HepG2 (cell line): Measurements from ENCODE around the gene MIR17HG. TPM values are rescaled to one million over a fixed set of nuclear protein-coding genes. Genes with fewer than 3 reads are reported as not detected.

Experiments
- CSRNP1 ChIP-seq: sonication (generic); formaldehyde crosslinking; IDR thresholded peaks from 2 replicates; pipeline ENCODE4 v1.8.1; 2023; ENCODE audit warnings: mild to moderate bottlenecking, missing genetic modification reagents
- DMTF1 ChIP-seq: sonication (generic); formaldehyde crosslinking; IDR thresholded peaks from 2 replicates; pipeline ENCODE4 v1.4.0; 2020; ENCODE audit warnings: mild to moderate bottlenecking, missing genetic modification reagents
- FOXK1 ChIP-seq: sonication (generic); formaldehyde crosslinking; IDR thresholded peaks from 2 replicates; pipeline ENCODE4 v1.4.0; 2020; ENCODE audit warnings: low read depth, missing genetic modification reagents, borderline replicate concordance
- GABPB1 ChIP-seq: IDR thresholded peaks from 2 replicates; pipeline ENCODE4 v1.6.1; 2016; ENCODE audit warnings: mild to moderate bottlenecking, missing genetic modification reagents, moderate library complexity, missing compliant biosample characterization
- MIER3 ChIP-seq: IDR thresholded peaks from 2 replicates; pipeline ENCODE4 v1.6.1; 2016; ENCODE audit warnings: missing compliant biosample characterization, borderline replicate concordance
- MTF1 ChIP-seq: sonication (generic); formaldehyde crosslinking; IDR thresholded peaks from 2 replicates; pipeline ENCODE4 v1.5.0; 2020; ENCODE audit warnings: missing genetic modification reagents
- PHF20 ChIP-seq: sonication (generic); formaldehyde crosslinking; IDR thresholded peaks from 2 replicates; pipeline ENCODE4 v1.5.0; 2020; ENCODE audit warnings: mild to moderate bottlenecking, missing genetic modification reagents
- PRDM10 ChIP-seq: sonication (generic); formaldehyde crosslinking; IDR thresholded peaks from 2 replicates; pipeline ENCODE4 v1.4.0; 2020; ENCODE audit warnings: low read depth, missing genetic modification reagents
- SIN3A ChIP-seq: IDR thresholded peaks from 2 replicates; pipeline ENCODE4 v1.6.1; 2011; ENCODE audit warnings: low read depth, mild to moderate bottlenecking, control low read depth, low read length, borderline replicate concordance
- SRSF4 ChIP-seq: fragments of 200-400 bp; formaldehyde crosslinking; IDR thresholded peaks from one replicate; pipeline ENCODE4 v1.6.1; 2018; ENCODE audit warnings: mild to moderate bottlenecking, low read depth, low read length, moderate library complexity; ENCODE audit not compliant: poor library complexity, severe bottlenecking
- ZMYM4 ChIP-seq: sonication (generic); formaldehyde crosslinking; IDR thresholded peaks from 2 replicates; pipeline ENCODE4 v1.8.1; 2023; ENCODE audit warnings: mild to moderate bottlenecking, missing genetic modification reagents
- ZNF20 ChIP-seq: sonication (generic); formaldehyde crosslinking; IDR thresholded peaks from 2 replicates; pipeline ENCODE4 v1.4.0; 2020; ENCODE audit warnings: mild to moderate bottlenecking, moderate library complexity, missing genetic modification reagents
- ZNF350 ChIP-seq: sonication (generic); formaldehyde crosslinking; IDR thresholded peaks from 2 replicates; pipeline ENCODE4 v1.4.0; 2020; ENCODE audit warnings: mild to moderate bottlenecking, low read depth, missing genetic modification reagents, borderline replicate concordance
- ZNF430 ChIP-seq: sonication (generic); formaldehyde crosslinking; IDR thresholded peaks from 2 replicates; pipeline ENCODE4 v1.9.0; 2021; ENCODE audit warnings: mild to moderate bottlenecking, missing genetic modification reagents
- ZNF547 ChIP-seq: sonication (generic); formaldehyde crosslinking; IDR thresholded peaks from 2 replicates; pipeline ENCODE4 v1.5.1; 2020; ENCODE audit warnings: mild to moderate bottlenecking, missing genetic modification reagents
- ZNF704 ChIP-seq: sonication (generic); formaldehyde crosslinking; IDR thresholded peaks from 2 replicates; pipeline ENCODE4 v1.8.1; 2023; ENCODE audit warnings: mild to moderate bottlenecking, inconsistent platforms, moderate library complexity, missing genetic modification reagents, borderline replicate concordance
- ZNF790 ChIP-seq: sonication (generic); formaldehyde crosslinking; IDR thresholded peaks from 2 replicates; pipeline ENCODE4 v1.8.0; 2022; ENCODE audit warnings: missing genetic modification reagents, mild to moderate bottlenecking, borderline replicate concordance
- ZSCAN21 ChIP-seq: sonication (generic); formaldehyde crosslinking; IDR thresholded peaks from 2 replicates; pipeline ENCODE4 v1.8.0; 2022; ENCODE audit warnings: mild to moderate bottlenecking, missing genetic modification reagents, moderate library complexity, borderline replicate concordance
- ZSCAN30 ChIP-seq: sonication (generic); formaldehyde crosslinking; IDR thresholded peaks from 2 replicates; pipeline ENCODE4 v1.5.0; 2020; ENCODE audit warnings: mild to moderate bottlenecking, missing genetic modification reagents
- polyA plus RNA-seq, 8 experiments: library from polyadenylated mRNA; depleted of rRNA in 3 of 8; stranded (reverse) in 7 of 8; unstranded in 1 of 8; fragments of >200 nt; fragmentation: Illumina TruSeq in 4 of 8; extraction: Trizol in 4 of 8; gene quantifications; 2 replicates each; pipeline versions ENCODE4 v1.2.1 to v1.2.3, GENCODE V29; 2011 to 2016; ENCODE audit warnings: low read depth in 4 of 8, missing spikeins in 1 of 8, mixed read lengths in 1 of 8; ENCODE audit not compliant: insufficient read depth in 1 of 8
- total RNA-seq, 5 experiments: library from RNA; depleted of rRNA; stranded (reverse); fragments of >200 nt; fragmentation: Illumina TruSeq; extraction: Trizol; gene quantifications; 2 replicates each; pipeline ENCODE4 v1.2.3, GENCODE V29; 2016; ENCODE audit warnings: low read depth in 1 of 5

MIR17HG gene
- total and polyA plus RNA-seq, 2 of the 13 experiments (the other 11 are each of a cell fraction or from before 2014, with no cell fraction given), result 2.5 to 12.3 TPM

- TF ChIP-seq PRDM10, result no peak
- TF ChIP-seq SRSF4, result no peak
- TF ChIP-seq SIN3A, result 0 out of 2 replicates have a peak, but pooled peaks have one; percentile 36
- TF ChIP-seq FOXK1, result no peak
- 0 out of 2 replicates have a peak, but pooled peaks have one; percentile 54 for TF ChIP-seq MTF1 (CRISPR knock-in tag)
- no peak for TF ChIP-seq PHF20
- peak; percentile 19 for TF ChIP-seq ZMYM4
- no peak for TF ChIP-seq DMTF1 (CRISPR knock-in tag)
- TF ChIP-seq ZNF430, result peak; percentile 50; the same call in 1 of the 2 replicates
- 0 out of 2 replicates have a peak, but pooled peaks have one; percentile 47 for TF ChIP-seq ZSCAN30 (CRISPR knock-in tag)
- TF ChIP-seq ZNF704 (CRISPR knock-in tag), result no peak; the same call in 1 of the 2 replicates
- TF ChIP-seq ZNF350 (CRISPR knock-in tag), result peak; percentile 48; the same call in 1 of the 2 replicates
- TF ChIP-seq MIER3 (CRISPR knock-in tag), result peak; percentile 19; the same call in 1 of the 2 replicates
- no peak; the same call in 1 of the 2 replicates for TF ChIP-seq ZNF790 (CRISPR knock-in tag)
- no peak for TF ChIP-seq ZNF20 (CRISPR knock-in tag)
- TF ChIP-seq ZSCAN21 (CRISPR knock-in tag), result no peak
- peak; percentile 47; the same call in 1 of the 2 replicates for TF ChIP-seq ZNF547 (CRISPR knock-in tag)
- peak; percentile 49; the same call in 1 of the 2 replicates for TF ChIP-seq CSRNP1
- peak; percentile 75 for TF ChIP-seq GABPB1 (CRISPR knock-in tag)
Measured at GRCh38 chr13:91348906-91349435, 1.5 kb downstream of the MIR17HG start (continued).
